IPS-20b (cell line): ENCODE data around the gene ATG4B.

ENCODE experiments used
- H3K27ac ChIP-seq: one replicate; pipeline ENCODE4 v1.5.1; 2013; ENCODE audit warnings: low read length
- H3K27me3 ChIP-seq: 2 replicates; pipeline ENCODE4 v1.6.1; 2013; ENCODE audit warnings: mild to moderate bottlenecking, low read length, inconsistent platforms; ENCODE audit not compliant: insufficient read depth
- H3K36me3 ChIP-seq: 2 replicates; pipeline ENCODE4 v1.6.1; 2013; ENCODE audit warnings: low read depth, mild to moderate bottlenecking, inconsistent platforms, low read length, moderate library complexity; ENCODE audit not compliant: insufficient read depth
- H3K4me1 ChIP-seq: 2 replicates; pipeline ENCODE4 v1.6.1; 2013; ENCODE audit warnings: mild to moderate bottlenecking, control low read depth, inconsistent platforms, low read length, moderate library complexity; ENCODE audit not compliant: insufficient read depth
- H3K4me3 ChIP-seq: 2 replicates; pipeline ENCODE4 v1.5.1; 2013; ENCODE audit warnings: mild to moderate bottlenecking, low read length, inconsistent platforms
- H3K9ac ChIP-seq: 2 replicates; pipeline ENCODE4 v1.6.1; 2013; ENCODE audit warnings: low read depth, mild to moderate bottlenecking, inconsistent platforms, low read length, moderate library complexity
- H3K9me3 ChIP-seq: 2 replicates; pipeline ENCODE4 v1.6.1; 2013; ENCODE audit warnings: mild to moderate bottlenecking, low read depth, low read length, inconsistent platforms; ENCODE audit not compliant: insufficient read depth

ATG4B gene

GRCh38 chr2:241602720-241603119, 34.8 kb upstream of the ATG4B start:
- peaks cover 48% of the 10 kb centered on the region for H3K36me3 ChIP-seq
- no peak overlapping the region for H3K9ac ChIP-seq
- no peak overlapping the region for H3K4me3 ChIP-seq

GRCh38 chr2:241603686-241604085, 33.8 kb upstream of the ATG4B start:
- H3K9me3 ChIP-seq = no peaks in the 10 kb centered on the region
- peaks cover 44% of the 10 kb centered on the region for H3K36me3 ChIP-seq
- no peaks in the 10 kb centered on the region for H3K4me1 ChIP-seq

More at GRCh38 chr2:241602720-241603119, 34.8 kb upstream of the ATG4B start:
- Histone ChIP-seq H3K9me3 (no peaks in the 10 kb centered on the region), H3K27me3 (no peaks in the 10 kb centered on the region), H3K4me1 (no peaks in the 10 kb centered on the region), H3K27ac (no peak overlapping the region)

GRCh38 chr2:241606186-241606585, 31.3 kb upstream of the ATG4B start:
- H3K27me3 ChIP-seq = no peaks in the 10 kb centered on the region
- no peaks in the 10 kb centered on the region for H3K9me3 ChIP-seq
- no peak overlapping the region for H3K4me3 ChIP-seq
- peaks cover 34% of the 10 kb centered on the region for H3K36me3 ChIP-seq
- H3K4me1 ChIP-seq = no peaks in the 10 kb centered on the region
- H3K9ac ChIP-seq = no peak overlapping the region
- H3K27ac ChIP-seq = no peak overlapping the region

More at GRCh38 chr2:241603686-241604085, 33.8 kb upstream of the ATG4B start:
- Histone ChIP-seq H3K9ac (no peak overlapping the region), H3K27ac (no peak overlapping the region), H3K4me3 (no peak overlapping the region), H3K27me3 (no peaks in the 10 kb centered on the region)

GRCh38 chr2:241607162-241607885, 30.2 kb upstream of the ATG4B start:
- Histone ChIP-seq H3K27me3 (no peaks in the 10 kb centered on the region), H3K36me3 (peaks cover 28% of the 10 kb centered on the region), H3K9ac (no peak overlapping the region), H3K27ac (no peak overlapping the region), H3K9me3 (no peaks in the 10 kb centered on the region), H3K4me1 (no peaks in the 10 kb centered on the region), H3K4me3 (no peak overlapping the region)

GRCh38 chr2:241608881-241609280, 28.6 kb upstream of the ATG4B start:
- Histone ChIP-seq H3K27me3 (no peaks in the 10 kb centered on the region), H3K4me3 (no peak overlapping the region), H3K9ac (no peak overlapping the region; the same call in 1 of the 2 replicates), H3K4me1 (no peaks in the 10 kb centered on the region), H3K27ac (no peak overlapping the region), H3K36me3 (peaks cover 21% of the 10 kb centered on the region), H3K9me3 (no peaks in the 10 kb centered on the region)

GRCh38 chr2:241609859-241610793, 27.4 kb upstream of the ATG4B start:
- H3K4me3 ChIP-seq = peak overlapping the region; percentile 74
- H3K27ac ChIP-seq = peak overlapping the region; percentile 48
- H3K27me3 ChIP-seq = no peaks in the 10 kb centered on the region
- H3K36me3 ChIP-seq = peaks cover 17% of the 10 kb centered on the region
- peak overlapping the region; percentile 79 for H3K9ac ChIP-seq
- H3K9me3 ChIP-seq = no peaks in the 10 kb centered on the region
- no peaks in the 10 kb centered on the region for H3K4me1 ChIP-seq

GRCh38 chr2:241611062-241611461, 26.4 kb upstream of the ATG4B start:
- H3K9me3 ChIP-seq = no peaks in the 10 kb centered on the region
- H3K4me3 ChIP-seq = peak overlapping the region; percentile 74; the same call in 1 of the 2 replicates
- H3K27ac ChIP-seq = no peak overlapping the region
- H3K36me3 ChIP-seq = peaks cover 9% of the 10 kb centered on the region
- peak overlapping the region; percentile 63; the same call in 1 of the 2 replicates for H3K9ac ChIP-seq
- no peaks in the 10 kb centered on the region for H3K4me1 ChIP-seq
- no peaks in the 10 kb centered on the region for H3K27me3 ChIP-seq

GRCh38 chr2:241612156-241613016, 25.1 kb upstream of the ATG4B start:
- Histone ChIP-seq H3K27me3 (no peaks in the 10 kb centered on the region), H3K4me3 (no peak overlapping the region), H3K4me1 (peaks cover under 1% of the 10 kb centered on the region; the same call in 1 of the 2 replicates), H3K36me3 (peaks cover 3% of the 10 kb centered on the region; the same call in 1 of the 2 replicates), H3K9ac (no peak overlapping the region), H3K27ac (no peak overlapping the region), H3K9me3 (no peaks in the 10 kb centered on the region)

GRCh38 chr2:241613017-241613780, 24.3 kb upstream of the ATG4B start:
- Histone ChIP-seq H3K27ac (no peak overlapping the region), H3K9ac (no peak overlapping the region), H3K27me3 (no peaks in the 10 kb centered on the region), H3K4me1 (peaks cover 7% of the 10 kb centered on the region; the same call in 1 of the 2 replicates), H3K9me3 (no peaks in the 10 kb centered on the region), H3K36me3 (peaks cover 3% of the 10 kb centered on the region; the same call in 1 of the 2 replicates), H3K4me3 (no peak overlapping the region)

- no peak overlapping the region for H3K4me3 ChIP-seq
- H3K27ac ChIP-seq = no peak overlapping the region
- no peaks in the 10 kb centered on the region for H3K36me3 ChIP-seq
- H3K4me1 ChIP-seq = peaks cover 7% of the 10 kb centered on the region; the same call in 1 of the 2 replicates
- H3K27me3 ChIP-seq = no peaks in the 10 kb centered on the region
- no peaks in the 10 kb centered on the region for H3K9me3 ChIP-seq
- no peak overlapping the region for H3K9ac ChIP-seq
These were observed 22.5 kb upstream of the ATG4B start for GRCh38 chr2:241615041-241615440.
